Neural cell (in vitro differentiated cells): ENCODE results near the gene UBE2F.

ENCODE experiments used
- CTCF ChIP-seq: fragments of 450-650 bp; IDR thresholded peaks from 2 replicates; pipeline ENCODE4 v1.5.1; 2014; ENCODE audit warnings: antibody characterized with exemption, mild to moderate bottlenecking, moderate library complexity; ENCODE audit not compliant: poor library complexity, severe bottlenecking
- SMC3 ChIP-seq: fragments of 450-650 bp; conservative IDR thresholded peaks from 2 replicates; pipeline ENCODE4 v1.6.1; 2014; ENCODE audit warnings: antibody characterized with exemption, mild to moderate bottlenecking, moderate library complexity; ENCODE audit not compliant: poor library complexity
- TF ChIP-seq, protein P1 (sequence below): IDR thresholded peaks from 2 replicates; pipeline ENCODE4 v1.6.1; 2012; ENCODE audit warnings: borderline replicate concordance

- TF ChIP-seq CTCF = no peak
- TF ChIP-seq SMC3 = no peak
- TF ChIP-seq, protein P1, sequence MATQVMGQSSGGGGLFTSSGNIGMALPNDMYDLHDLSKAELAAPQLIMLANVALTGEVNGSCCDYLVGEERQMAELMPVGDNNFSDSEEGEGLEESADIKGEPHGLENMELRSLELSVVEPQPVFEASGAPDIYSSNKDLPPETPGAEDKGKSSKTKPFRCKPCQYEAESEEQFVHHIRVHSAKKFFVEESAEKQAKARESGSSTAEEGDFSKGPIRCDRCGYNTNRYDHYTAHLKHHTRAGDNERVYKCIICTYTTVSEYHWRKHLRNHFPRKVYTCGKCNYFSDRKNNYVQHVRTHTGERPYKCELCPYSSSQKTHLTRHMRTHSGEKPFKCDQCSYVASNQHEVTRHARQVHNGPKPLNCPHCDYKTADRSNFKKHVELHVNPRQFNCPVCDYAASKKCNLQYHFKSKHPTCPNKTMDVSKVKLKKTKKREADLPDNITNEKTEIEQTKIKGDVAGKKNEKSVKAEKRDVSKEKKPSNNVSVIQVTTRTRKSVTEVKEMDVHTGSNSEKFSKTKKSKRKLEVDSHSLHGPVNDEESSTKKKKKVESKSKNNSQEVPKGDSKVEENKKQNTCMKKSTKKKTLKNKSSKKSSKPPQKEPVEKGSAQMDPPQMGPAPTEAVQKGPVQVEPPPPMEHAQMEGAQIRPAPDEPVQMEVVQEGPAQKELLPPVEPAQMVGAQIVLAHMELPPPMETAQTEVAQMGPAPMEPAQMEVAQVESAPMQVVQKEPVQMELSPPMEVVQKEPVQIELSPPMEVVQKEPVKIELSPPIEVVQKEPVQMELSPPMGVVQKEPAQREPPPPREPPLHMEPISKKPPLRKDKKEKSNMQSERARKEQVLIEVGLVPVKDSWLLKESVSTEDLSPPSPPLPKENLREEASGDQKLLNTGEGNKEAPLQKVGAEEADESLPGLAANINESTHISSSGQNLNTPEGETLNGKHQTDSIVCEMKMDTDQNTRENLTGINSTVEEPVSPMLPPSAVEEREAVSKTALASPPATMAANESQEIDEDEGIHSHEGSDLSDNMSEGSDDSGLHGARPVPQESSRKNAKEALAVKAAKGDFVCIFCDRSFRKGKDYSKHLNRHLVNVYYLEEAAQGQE = no peak
Observed at GRCh38 chr2:238090887-238091286, 124.1 kb downstream of the UBE2F start.
